NCI-H146 treated with DMSO at 0.1 percent for 48 hours (cell line): ENCODE results near the gene PCNP.
"Not testable (repeated sequence)": the region's sequence is repeated elsewhere in the genome, so short reads cannot be mapped to it uniquely, and the experiment has no call there.

Experiments used
- DNase-seq: peaks from one replicate; lab custom pipeline; 2025; ENCODE audit not compliant: unreplicated experiment; lab: John Stamatoyannopoulos, UW

Gene PCNP, protein sequence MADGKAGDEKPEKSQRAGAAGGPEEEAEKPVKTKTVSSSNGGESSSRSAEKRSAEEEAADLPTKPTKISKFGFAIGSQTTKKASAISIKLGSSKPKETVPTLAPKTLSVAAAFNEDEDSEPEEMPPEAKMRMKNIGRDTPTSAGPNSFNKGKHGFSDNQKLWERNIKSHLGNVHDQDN

GRCh38 chr3:101573449-101574387, at the start of gene PCNP:
Gene PCNP (plus strand): TSS chr3:101574180. CDS start chr3:101574216, 36 bp downstream.
- DNase-seq = peak; percentile 97

- no peak for DNase-seq
These were observed 46.5 kb upstream of the PCNP start for GRCh38 chr3:101527441-101527840.

DNA sequence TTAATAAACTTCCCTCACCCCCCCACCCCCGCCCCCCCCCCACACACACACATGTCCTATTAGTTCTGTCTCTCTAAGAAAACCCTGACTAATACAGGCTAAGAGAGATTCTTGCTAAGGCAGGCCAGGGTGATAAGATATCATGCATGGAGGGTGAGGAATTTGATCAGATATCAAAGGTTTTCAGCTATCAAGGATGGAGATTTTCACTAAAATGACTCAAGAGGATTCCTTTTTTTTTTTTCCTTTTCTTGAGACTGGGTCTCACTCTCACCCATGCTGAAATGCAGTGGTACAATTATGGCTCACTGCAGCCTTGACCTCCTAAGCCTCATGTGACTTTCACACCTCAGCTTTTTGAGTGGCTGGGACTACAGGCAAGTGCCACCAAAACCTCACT, 46.1 kb upstream of the PCNP start:
- no peak for DNase-seq

GRCh38 chr3:101529816-101530685, 43.9 kb upstream of the PCNP start:
- no peak for DNase-seq

DNA sequence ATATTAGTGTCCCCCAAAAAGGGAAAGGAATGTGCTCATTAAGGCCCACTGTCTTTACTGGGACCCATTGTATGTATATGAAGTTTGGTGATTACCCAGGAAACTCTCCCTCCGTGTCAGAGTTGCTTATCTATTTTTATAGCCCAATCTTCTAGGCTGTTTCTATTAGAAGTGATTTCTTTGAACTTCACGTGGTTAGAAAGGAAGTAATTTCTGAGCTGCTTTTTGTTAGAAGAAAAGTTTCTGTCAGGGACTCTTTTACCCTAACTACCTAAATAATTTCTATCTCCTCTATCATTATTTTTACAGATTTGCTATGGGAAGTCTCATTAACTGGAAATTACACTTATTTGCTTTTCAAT, 43.3 kb upstream of the PCNP start:
- DNase-seq = no peak

DNA sequence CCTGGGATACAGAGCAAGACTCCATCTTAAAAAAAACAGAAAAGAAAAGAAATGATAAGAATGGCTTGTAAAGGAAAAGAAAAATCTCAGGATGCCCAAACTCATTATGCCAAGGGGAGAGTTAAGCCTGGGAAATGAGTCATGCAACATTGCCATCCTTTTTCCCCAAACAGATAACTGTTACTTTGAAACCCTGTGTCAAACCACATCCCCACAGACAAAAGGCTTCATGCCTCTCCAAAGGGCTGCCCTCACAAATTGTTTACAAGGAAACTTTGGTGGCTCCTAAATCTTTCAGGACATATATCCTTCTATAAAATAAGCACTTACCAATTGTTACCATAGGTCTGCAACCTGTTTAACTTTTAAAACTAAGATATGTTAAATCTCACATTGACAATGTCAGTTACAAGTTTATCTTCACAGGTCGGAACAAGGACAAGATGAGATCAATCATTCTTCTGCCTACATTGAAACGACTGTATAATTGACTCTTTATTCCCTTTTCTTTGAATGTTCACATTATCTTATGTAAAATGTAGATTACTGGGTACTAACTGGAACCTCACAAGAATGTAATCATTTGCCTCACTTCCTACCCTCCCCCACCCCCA, 42.4 kb upstream of the PCNP start:
- no peak for DNase-seq

GRCh38 chr3:101532783-101533602, 41.0 kb upstream of the PCNP start:
- no peak for DNase-seq

DNA sequence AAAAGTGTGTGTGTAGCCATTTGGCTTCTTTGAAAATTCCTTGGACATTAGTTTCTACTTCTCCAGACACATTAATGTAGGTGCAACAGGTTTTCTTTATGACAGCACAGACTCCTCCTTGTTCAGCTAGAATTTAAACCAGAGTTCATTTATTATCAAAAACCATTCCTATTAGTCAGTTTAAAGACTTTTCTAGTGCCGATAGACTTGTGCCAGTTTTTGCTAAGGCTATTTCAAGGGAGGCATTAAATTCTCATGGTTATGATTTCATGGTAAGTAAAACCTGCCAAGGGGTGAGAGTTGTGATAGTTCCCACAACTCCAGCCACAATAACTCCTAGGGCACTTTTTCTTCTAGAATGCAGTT, 40.4 kb upstream of the PCNP start:
- no peak for DNase-seq

GRCh38 chr3:101535221-101535620, 38.8 kb upstream of the PCNP start:
- no peak for DNase-seq

- no peak for DNase-seq
These were observed 37.7 kb upstream of the PCNP start for GRCh38 chr3:101536266-101536665.

DNA sequence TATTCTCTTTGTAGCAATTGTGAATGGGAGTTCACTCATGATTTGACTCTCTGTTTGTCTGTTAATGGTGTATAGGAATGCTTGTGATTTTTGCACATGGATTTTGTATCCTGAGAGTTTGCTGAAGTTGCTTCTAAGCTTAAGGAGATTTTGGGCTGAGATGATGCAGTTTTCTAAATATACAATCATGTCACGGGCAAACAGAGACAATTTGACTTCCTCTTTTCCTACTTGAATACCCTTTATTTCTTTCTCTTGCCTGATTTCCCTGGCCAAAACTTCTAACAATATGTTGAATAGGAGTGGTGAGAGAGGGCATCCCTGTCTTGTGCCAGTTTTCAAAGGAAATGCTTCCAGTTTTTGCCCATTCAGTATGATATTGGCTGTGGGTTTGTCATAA, 37.0 kb upstream of the PCNP start:
- DNase-seq = not testable (repeated sequence)

DNA sequence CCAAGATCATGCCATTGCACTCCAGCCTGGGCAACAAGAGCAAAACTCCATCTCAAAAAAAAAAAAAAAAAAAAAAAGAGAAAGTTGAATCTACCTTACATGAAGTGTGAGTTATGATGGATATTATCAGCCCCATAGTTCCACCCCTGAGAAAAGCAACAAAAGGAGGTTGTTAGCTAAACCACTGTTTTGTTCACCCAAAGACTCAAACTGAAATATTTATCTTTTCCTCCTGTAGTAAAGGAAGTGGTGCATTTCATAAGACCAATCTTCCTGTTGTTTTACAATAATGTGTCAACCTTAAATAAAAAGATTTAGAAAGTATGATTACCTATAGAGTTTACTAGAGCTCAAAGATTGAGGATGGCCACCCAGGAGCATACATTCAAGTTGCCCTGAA, 31.0 kb upstream of the PCNP start:
- no peak for DNase-seq

GRCh38 chr3:101544161-101544850, 29.7 kb upstream of the PCNP start:
- DNase-seq = no peak

DNA sequence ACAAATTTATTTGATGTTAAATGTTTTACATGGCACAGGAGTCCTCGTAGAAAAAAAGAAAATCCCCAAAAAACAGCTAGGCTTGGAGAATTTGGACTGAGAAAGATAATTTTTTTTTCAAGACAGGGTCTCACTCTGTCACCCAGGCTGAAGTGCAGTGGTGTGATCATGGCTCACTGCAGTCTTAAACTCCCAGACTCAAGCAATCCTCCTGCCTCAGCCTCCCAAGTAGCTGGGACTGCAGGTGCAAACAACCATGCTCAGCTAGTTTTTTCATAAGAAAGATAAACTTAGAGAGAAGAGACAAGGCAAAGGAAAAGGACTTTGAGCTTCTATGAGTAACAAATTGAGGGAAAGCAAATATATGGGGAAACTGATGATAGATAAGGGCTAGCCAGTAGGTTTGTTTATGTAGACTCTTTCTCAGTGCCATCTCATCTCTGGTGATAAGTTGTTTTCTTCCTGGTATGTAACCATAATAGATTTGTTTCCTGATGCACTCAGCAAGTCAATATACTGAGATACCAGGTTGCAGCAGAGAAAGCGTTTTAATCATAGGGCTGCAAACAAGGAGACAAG, 25.4 kb upstream of the PCNP start:
- no peak for DNase-seq

DNA sequence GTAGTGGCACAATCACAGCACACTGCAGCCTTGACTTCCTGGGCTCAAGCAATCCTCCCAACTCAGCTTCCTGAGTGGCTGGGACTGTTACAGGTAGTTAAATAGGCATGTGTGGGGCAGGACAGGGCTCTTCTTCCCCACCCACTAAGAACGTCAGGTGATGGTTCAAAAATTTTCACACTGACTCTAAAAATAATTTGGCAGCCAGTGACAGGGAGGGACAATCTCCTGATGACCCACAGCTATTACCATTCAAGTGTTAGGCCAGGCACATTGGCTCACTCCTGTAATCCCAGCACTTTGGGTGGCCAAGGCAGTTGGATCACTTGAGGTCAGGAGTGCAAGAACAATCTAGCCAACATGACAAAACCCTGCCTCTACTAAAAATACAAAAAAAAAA, 24.5 kb upstream of the PCNP start:
- DNase-seq = no peak

DNA sequence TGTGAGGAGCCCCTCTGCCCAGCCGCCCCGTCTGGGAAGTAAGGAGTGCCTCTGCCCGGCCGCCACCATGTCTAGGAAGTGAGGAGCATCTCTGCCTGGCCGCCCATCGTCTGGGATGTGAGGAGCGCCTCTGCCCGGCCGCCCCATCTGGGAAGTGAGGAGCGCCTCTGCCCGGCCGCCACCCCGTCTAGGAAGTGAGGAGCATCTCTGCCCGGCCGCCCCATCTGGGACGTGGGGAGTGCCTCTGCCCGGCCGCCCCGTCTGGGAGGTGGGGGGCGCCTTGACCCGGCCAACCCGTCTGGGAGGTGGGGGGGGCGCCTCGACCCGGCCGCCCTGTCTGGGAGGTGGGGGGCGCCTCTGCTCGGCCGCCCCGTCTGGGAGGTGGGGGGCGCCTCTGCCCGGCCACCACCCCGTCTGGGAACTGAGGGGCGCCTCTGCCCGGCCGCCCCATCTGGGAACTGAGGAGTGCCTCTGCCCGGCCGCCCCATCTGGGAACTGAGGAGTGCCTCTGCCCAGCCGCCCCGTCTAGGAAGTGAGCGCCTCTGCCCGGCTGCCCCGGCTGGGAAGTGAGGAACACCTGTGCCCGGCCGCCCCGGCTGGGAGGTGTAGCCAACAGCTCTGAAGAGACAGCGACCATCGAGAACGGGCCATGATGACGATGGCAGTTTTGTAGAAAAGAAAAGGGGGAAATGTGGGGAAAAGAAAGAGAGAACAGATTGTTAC, 22.5 kb upstream of the PCNP start:
- not testable (repeated sequence) for DNase-seq

GRCh38 chr3:101553381-101553780, 20.6 kb upstream of the PCNP start:
- DNase-seq = not testable (repeated sequence)

DNA sequence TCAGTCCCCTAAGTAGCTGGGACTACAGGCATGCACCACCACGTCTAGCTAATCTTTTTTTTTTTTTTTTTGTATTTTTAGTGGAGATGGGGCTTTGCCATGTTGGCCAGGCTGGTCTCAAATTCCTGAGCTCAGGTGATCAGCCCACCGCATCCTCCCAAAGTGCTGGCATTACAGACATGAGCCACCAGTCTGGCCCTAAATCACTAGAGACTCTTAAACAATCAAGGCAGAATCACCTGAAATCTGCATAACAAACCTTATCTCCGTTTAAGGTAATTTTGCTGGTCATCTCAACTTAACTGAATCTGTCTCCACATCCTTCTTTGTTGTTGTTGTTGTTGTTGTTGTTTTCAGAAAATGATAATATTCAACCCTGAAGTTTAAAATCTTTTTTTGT, 17.9 kb upstream of the PCNP start:
- no peak for DNase-seq
